ENCODE results near the gene SMYD3. TPM values are rescaled to one million over a fixed set of nuclear protein-coding genes. Genes with fewer than 3 reads are reported as not detected.

Gene SMYD3
- total and polyA plus RNA-seq, 10 of the 15 experiments (the other 5 are each of a cell fraction or from before 2014, with no cell fraction given), result 18.3 to 54.0 (median 24.8) TPM

DNA sequence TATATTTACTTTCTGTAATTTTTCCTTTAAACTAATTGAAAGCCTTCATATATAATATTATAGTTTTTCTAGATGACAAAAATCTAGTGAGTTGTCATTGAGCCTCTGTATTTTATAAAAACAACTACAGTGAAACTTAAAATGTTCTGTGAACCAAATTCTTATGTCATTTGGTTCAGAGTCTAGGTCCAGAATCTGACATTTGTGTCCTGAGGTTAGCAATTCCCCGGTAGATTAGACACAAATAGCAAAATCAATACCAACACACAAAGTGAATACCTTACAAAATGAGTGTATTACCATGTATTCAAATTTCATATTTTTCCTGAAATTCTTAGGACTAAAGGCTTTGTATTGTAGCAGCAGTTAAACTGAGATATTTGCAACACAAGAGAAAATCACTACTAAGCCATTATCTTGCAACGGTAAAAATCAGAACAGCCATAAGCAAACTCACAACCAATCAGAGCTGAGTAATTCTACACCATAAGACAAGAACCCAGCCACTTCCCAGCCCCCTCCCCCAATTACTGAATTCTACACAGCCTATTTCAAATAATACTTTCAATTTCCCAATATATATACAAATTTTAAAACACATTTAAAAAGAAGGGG, 573.5 kb downstream of the SMYD3 start:
- FAIRE-seq (no peak), DNase-seq (ENCODE audit: low read depth, low spot score) (no peak), ATAC-seq (no peak)
- Histone ChIP-seq H4K20me1 (ENCODE audit: control insufficient read depth, insufficient read depth) (no peaks in the 10 kb centered on the region), H3K27me3 (replicated peaks in 1 of 2; ENCODE audit: control insufficient read depth in 2 of 2, insufficient read depth in 2 of 2, low read length in 1 of 2) (no peaks in the 10 kb centered on the region), H2AFZ (ENCODE audit: control insufficient read depth, low read depth, low read length) (no peak overlapping the region), H3K36me3 (ENCODE audit: control insufficient read depth in 2 of 2, insufficient read depth in 2 of 2, low read length in 1 of 2) (no peaks in the 10 kb centered on the region), H3K4me1 (ENCODE audit: control insufficient read depth, insufficient read depth, low read length) (no peaks in the 10 kb centered on the region), H3K27ac (ENCODE audit: control insufficient read depth, insufficient read depth) (no peak overlapping the region), H3K4me2 (ENCODE audit: control insufficient read depth, insufficient read depth) (no peak overlapping the region), H3K79me2 (ENCODE audit: control insufficient read depth, insufficient read depth, low read length) (no peaks in the 10 kb centered on the region), H3K4me3 (no peak overlapping the region), H3K9ac (ENCODE audit: control insufficient read depth, insufficient read depth, low read length) (no peak overlapping the region), H3K9me3 (replicated peaks; ENCODE audit: control insufficient read depth, insufficient read depth, low read length) (no peaks in the 10 kb centered on the region)
- intact Hi-C loops (cut with micrococcal nuclease; ENCODE audit: unreplicated experiment) (no loop called here), in situ Hi-C loops (cut with MboI) (no loop called here)
- no peak for TF ChIP-seq RAD51 (IDR thresholded peaks at IDR 0.05)
- no peak for TF ChIP-seq NR2C2 (IDR thresholded peaks at IDR 0.05; ENCODE audit: borderline replicate concordance, control insufficient read depth, insufficient read length, low read depth)
- no peak for TF ChIP-seq HDAC6 (IDR thresholded peaks at IDR 0.05; ENCODE audit: unreplicated experiment)
- no peak for TF ChIP-seq IRF3 (IDR thresholded peaks at IDR 0.05)
- TF ChIP-seq SMAD1 (IDR thresholded peaks at IDR 0.05; ENCODE audit: low read depth, partially characterized antibody), result no peak
- no peak for TF ChIP-seq ATF3 (IDR thresholded peaks at IDR 0.05; ENCODE audit: borderline replicate concordance, extremely low read depth, low read depth, low read length)
- TF ChIP-seq NFYA (IDR thresholded peaks at IDR 0.05; ENCODE audit: borderline replicate concordance, low read depth, low read length), result no peak
- TF ChIP-seq RCOR1 (conservative IDR thresholded peaks at IDR 0.05; ENCODE audit: low read depth, low read length), result no peak
- TF ChIP-seq MYC (IDR thresholded peaks at IDR 0.05; ENCODE audit: insufficient read depth, insufficient read length, insufficient replicate concordance, low read length, severe bottlenecking), result no peak
- no peak for TF ChIP-seq ZNF622 (IDR thresholded peaks at IDR 0.05)
- ChIA-PET CTCF (no interaction called here), POLR2A (no interaction called here), SMC1A (ENCODE audit: uncharacterized antibody, unreplicated experiment) (no interaction called here), RAD21 (ENCODE audit: unreplicated experiment) (interaction anchor here (1.5 kb wide), 1 partner anchor 19 kb away, joined by 3 read pairs; no protein-coding TSS in a partner anchor)
- no TSS peak for BruUV-seq (replicated peaks)
- WGBS (ENCODE audit: insufficient coverage, insufficient replicate concordance, low lambda C conversion rate, missing lambda C conversion rate), result 47% methylated on average over 2 of the region's 2 CpGs
